GM21576 (cell line): ENCODE results near the gene NOXO1.

ENCODE experiments used
- ATAC-seq: cut with Tn5 transposase; IDR thresholded peaks from one replicate; pipeline ENCODE4 v1.9.1; 2021; ENCODE audit warnings: mild to moderate bottlenecking, moderate library complexity; ENCODE audit not compliant: unreplicated experiment

The NOXO1 gene

GRCh38 chr16:1981398-1981836, at the start of gene NOXO1:
TSS of gene NOXO1 (minus strand) at chr16:1981469. CDS start at chr16:1981179, 290 bp downstream.
- no peak for ATAC-seq

DNA sequence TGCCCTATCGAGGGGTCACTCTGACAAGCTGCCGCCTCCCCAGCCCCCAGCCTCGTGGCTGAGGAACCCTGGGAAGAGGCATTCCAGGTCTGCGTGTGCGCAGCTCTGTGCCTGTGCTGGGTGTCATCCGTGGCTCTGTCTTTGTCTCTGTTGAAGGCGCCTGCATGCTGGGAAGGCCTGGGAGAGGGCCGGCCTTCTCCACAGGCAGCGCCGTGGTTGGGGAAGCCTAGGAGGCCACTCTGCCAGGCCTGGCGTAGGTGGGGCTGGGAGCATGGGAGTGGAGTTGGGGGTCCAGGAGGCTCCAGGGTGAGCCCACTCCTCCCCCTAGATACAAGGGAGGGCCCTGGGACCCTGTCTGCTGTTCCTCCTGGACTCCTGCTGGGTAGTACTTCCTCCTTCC, 48.8 kb upstream of the NOXO1 start:
- ATAC-seq = no peak

DNA sequence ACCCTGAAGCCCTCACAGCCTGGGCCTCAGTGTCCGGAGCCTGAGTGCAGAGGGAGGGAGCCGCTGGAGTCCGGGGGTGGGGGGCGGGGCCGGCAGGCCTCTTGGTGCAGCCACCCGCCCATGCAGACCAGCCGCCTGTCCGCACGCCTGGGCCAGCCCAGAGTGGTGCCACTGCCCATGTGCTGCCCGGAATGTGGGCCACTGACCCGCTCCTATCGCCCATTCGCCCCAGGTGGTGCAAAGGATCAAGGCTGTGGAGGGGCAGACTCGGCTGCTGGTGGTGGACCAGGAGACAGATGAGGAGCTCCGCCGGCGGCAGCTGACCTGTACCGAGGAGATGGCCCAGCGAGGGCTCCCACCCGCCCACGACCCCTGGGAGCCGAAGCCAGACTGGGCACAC, 48.1 kb upstream of the NOXO1 start:
- no peak for ATAC-seq

DNA sequence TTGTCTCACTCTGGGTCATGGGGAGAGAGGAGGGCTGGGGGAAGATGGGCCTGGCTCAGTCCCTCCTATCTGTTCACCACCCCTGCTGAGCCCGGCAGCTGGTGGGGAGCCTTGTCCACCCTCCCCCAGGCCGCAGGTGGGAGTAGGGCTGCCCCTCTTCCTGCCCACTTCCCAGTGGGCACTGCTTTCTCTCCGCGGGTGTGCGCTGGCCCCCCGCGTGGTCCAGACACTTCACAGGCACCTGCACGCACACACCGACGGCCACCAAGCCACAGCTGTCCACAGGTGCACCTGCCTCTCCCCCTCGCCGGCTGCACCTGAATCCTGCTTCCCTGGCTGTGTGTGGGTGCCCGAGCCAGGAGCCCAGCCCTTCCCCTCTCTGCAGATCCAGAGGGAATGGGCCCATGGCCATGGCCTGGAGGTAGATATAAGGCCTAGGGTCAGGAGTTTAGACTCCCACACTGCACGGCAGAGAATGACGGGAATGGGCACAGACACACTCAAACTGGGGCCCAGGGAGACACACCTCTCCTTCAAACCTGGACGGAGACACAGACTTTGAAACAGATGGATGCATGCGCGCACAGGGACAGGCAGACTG, 47.5 kb upstream of the NOXO1 start:
- no peak for ATAC-seq

DNA sequence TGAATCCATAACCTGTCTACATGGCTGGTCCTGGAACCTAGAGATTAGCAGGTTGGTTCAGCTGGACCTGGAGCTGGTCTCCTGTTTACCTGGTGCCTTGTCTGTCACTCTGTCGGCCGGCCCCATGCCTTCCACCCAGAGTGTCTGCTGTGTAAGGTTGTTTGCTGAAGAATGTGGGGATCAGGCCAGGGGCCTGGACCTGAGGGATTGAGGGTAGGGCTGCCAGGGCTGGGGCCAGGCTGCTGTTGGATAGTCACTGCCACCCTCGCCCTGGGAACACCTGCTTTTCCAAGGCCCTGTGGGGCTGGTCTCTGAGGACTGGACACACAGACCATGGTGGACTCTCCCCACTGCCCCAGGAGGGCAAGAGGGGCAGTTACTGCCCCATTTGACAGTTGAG, 46.9 kb upstream of the NOXO1 start:
- ATAC-seq = no peak

DNA sequence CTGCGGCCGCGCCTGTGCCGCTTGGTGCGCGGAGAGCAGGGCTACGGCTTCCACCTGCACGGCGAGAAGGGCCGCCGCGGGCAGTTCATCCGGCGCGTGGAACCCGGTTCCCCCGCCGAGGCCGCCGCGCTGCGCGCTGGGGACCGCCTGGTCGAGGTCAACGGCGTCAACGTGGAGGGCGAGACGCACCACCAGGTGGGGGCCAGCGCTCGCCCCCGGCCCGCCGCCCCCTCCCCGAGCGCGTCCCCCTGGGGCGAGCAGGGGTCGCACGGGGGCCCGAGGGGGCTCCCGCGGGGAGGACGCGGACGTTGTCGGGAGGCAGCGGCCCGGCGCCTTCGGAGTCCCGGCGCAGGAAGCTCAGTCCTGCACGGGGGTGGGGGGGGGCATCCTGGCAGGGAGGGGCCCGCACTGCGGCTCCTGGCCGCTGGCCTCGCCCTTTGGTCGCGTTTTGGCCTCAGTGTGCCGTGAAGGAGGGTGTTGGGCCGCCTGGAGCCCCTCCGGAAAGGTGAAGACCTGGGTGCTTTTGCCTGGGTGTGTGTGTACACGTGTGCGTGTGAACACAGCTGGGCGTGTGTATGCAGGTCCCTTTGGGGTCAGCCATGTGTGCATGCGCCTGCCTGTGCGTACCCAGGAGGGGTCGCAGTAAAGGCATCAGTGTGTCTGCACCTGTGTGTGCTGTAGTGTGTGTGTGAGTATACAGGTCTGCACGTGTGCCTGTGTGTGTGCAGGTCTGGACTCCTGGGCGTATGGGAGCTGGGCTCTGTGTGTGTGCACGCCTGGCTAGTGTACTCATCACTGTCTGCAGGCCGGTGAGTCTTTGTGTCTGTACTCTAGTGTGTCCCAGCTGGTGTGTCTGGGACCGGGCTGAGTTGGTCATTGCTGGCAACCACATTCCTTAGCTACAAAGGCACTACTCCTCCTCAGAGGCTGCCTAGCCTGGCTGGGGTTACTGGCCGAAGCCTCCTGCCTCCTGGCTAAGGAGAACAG, 46.0 kb upstream of the NOXO1 start:
- ATAC-seq = no peak

DNA sequence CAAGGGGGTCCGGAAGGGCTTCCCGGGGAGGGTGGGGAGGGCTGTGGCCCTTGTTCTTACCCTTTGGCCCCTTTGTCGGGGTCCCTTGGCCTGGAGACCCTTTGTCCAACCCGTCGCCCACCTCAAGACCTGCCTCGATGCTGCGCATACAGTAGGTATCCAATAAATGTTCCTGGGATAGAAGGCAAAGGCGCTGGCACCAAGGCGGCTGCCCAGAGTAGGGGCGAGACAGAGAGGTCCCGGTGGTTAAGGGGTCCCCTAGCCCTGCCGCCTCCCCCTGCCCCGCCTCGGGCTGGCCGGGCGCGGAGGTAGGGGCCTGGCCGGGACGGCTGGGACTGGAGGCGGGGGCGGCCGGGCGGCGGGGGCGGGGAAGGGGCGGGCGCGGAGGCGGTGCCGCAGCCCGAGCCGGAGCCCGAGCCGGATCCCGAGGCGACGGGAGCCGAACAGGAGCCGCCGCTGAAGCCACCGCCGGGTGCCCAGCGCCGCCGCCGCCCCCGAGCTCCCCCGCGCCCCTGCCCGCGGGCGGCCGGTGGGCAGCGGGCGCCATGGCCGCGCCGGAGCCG, 45.3 kb upstream of the NOXO1 start, which contains the start of gene NHERF2:
Gene NHERF2 (plus strand): TSS at position 442 of the 563 bp plus-strand sequence. CDS start 104 bp downstream, at position 546.
- ATAC-seq = no peak

GRCh38 chr16:2025878-2026460, 44.7 kb upstream of the NOXO1 start:
- ATAC-seq = no peak

DNA sequence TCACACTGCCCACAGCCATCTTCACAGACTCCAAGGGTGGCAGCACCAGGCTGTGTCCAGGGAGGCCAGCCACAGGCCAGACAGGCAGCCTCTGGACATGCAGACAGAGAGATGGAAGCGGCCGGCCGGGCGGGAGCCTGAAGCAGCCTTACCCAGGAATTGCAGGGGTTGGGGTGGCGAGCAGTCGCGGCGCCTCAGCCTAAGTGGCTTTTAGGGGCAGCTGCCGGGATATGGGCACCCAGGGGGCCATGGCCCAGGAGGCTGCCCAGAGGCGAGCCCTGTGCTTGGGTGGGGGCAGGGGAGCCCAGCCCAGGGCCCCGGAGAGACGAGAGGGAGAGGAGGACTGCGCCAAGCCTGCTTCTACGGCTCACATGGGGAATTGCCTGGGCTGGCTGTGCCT, 44.0 kb upstream of the NOXO1 start:
- no peak for ATAC-seq

- ATAC-seq = no peak
Observed at GRCh38 chr16:2024032-2024420, 42.8 kb upstream of the NOXO1 start.

DNA sequence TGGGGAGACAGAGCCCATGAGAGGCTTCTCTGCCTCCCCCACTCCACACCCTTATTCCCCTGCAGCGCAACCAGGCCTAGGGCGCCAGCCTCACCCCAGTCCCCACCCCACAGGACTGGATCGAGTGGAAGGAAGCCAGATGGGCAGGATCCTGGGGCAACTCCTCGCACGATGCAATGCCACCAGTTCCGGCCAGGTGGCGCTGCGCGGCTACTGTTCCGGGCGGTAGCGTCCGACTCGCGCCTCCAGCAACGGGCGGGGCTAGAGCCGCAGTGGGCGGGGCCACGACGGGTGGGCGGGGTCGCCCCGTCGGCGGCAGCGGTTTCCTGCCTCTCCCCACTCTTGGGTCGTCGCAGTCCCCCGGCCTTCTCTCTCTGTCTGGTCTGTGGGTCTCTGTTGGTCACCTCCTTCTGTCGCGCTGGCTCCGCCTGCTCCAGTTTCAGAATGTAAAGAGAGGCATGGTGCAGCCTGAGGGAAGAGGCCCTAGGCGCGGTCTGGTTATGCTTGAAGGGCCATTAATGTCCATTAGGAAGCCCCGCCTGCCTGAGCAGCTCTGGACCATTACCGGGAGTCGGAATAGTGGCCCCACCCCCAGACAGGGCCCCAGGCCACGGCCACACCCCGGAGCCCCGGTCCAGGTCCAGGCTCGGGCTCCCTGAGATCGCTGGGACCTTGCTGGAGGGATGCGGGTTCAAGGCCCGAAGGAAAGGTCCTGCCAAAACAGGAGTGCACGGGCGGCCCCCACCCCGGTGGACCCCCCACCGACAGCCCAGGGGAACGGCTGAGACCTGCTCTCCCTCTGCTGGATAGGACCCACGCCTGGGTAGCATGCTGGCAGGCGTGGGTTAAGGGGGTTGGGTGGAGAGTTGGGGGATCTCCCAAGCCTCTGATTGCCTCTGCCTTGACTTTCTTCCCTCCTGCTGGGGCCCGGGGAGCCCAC, 42.1 kb upstream of the NOXO1 start:
- ATAC-seq = peak; percentile 68

GRCh38 chr16:2022723-2023091, 41.4 kb upstream of the NOXO1 start:
- no peak for ATAC-seq

- no peak for ATAC-seq
Observed at GRCh38 chr16:2019921-2020831, 38.9 kb upstream of the NOXO1 start.

DNA sequence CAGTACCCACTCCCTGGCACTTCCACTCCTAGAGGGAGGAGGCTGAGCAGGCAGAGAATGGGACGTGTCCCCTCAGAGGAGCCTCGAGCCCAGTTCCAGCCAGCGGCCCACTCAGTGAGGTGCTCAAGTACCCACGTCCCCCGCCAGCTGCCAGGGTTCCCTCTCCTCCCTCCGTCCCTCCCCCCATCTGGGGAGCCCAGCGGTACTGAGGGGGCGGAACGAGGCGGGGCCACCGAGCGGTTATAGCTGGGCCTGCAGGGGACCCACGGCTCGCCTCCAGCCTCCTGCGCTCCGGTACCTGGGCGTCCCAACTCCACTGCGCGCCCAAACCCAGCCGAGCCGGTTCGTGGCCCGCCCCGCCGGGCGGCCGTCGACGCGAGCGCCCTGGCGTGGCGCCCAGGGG, 38.2 kb upstream of the NOXO1 start, which contains the start of gene NPW:
Gene NPW (plus strand): TSS at position 268 of the 403 bp plus-strand sequence.
- ATAC-seq = no peak

- ATAC-seq = no peak
Observed at GRCh38 chr16:2016407-2016922, 35.2 kb upstream of the NOXO1 start.

- ATAC-seq = no peak
Observed at GRCh38 chr16:2015947-2016208, 34.6 kb upstream of the NOXO1 start.

DNA sequence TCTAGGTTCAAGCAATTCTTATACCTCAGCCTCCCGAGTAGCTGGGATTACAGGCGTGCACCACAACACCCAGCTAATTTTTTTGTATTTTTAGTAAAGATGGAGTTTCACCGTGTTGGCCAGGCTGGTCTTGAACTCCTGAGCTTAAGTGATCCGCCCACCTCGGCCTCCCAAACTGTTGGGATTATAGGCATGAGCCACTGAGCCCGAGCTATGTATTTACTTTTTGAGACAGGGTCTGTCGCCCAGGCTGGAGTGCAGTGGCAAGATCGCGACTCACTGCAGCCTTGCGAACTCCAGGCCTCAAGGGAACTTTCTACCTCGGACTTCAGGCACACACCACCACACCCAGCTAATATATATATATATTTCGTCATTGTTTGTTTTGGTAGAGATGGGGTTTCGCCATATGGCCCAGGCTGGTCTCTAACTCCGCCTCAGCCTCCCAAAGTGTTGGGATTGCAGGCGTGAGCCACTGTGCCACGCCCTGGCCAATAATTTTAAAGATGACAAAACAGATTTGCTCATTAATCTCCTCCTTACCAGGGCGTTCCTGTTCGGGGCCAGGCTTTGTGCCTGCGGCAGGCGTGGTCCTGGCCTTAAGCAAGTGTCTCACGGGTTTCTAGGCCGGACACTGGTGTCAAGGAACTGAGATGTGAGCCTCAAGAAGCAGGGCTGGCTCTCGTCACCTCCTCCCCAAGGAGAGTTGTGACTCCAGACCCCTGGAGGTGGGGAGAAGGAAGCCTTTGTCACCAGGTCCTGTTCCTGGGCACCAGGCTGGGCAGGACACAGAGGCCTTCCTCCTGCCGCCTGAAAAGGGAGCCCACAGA, 34.1 kb upstream of the NOXO1 start:
- ATAC-seq = no peak

- no peak for ATAC-seq
Observed at GRCh38 chr16:2013527-2013926, 32.3 kb upstream of the NOXO1 start.
